Measurements from ENCODE around the gene SCFD1. TPM values are rescaled to one million over a fixed set of nuclear protein-coding genes. Genes with fewer than 3 reads are reported as not detected.

The SCFD1 gene
- total and polyA plus RNA-seq, 2 donors from 2014 or later, result 52.0 to 74.4 TPM

GRCh38 chr14:30610787-30611343 lies 11.3 kb upstream of the SCFD1 start:
- intact Hi-C loops (cut with DNase I), result no loop called here
- TF ChIP-seq CTCF (IDR thresholded peaks at IDR 0.05; ENCODE audit: borderline replicate concordance, extremely low read depth, insufficient read depth), result peak; percentile 22
- no peaks in the 10 kb centered on the region for H3K9me3 ChIP-seq (ENCODE audit: control insufficient read depth in 2 of 3, insufficient read depth in 1 of 3, low read length in 3 of 3)
- peaks cover 0 to 2% (median 0%) of the 10 kb centered on the region in 3 donors for H3K4me1 ChIP-seq (ENCODE audit: control insufficient read depth in 2 of 3, insufficient read depth in 2 of 3, low read depth in 1 of 3, low read length in 3 of 3)
- FAIRE-seq (no peak), DNase-seq (peak in 2 of 5 donors; percentile 14 to 39)
- H3K4me3 ChIP-seq (ENCODE audit: low read length in 3 of 3), result no peak overlapping the region
- H3K27ac ChIP-seq (ENCODE audit: low read depth in 2 of 2, low read length in 2 of 2), result no peak overlapping the region
- H3K27me3 ChIP-seq (ENCODE audit: control insufficient read depth, insufficient read depth, low read length), result no peaks in the 10 kb centered on the region
- no peak overlapping the region for H3K9ac ChIP-seq (ENCODE audit: low read length in 3 of 3)
- H3K36me3 ChIP-seq (ENCODE audit: control insufficient read depth in 2 of 3, insufficient read depth in 3 of 3, low read length in 3 of 3), result no peaks in the 10 kb centered on the region

- Histone ChIP-seq H3K4me1 (ENCODE audit: control insufficient read depth in 2 of 3, insufficient read depth in 2 of 3, low read depth in 1 of 3, low read length in 3 of 3) (peaks cover 0 to 2% (median 0%) of the 10 kb centered on the region in 3 donors), H3K9ac (ENCODE audit: low read length in 3 of 3) (no peak overlapping the region), H3K4me3 (ENCODE audit: low read length in 3 of 3) (no peak overlapping the region), H3K27ac (ENCODE audit: low read depth in 2 of 2, low read length in 2 of 2) (no peak overlapping the region), H3K36me3 (ENCODE audit: control insufficient read depth in 2 of 3, insufficient read depth in 3 of 3, low read length in 3 of 3) (no peaks in the 10 kb centered on the region), H3K27me3 (ENCODE audit: control insufficient read depth, insufficient read depth, low read length) (no peaks in the 10 kb centered on the region), H3K9me3 (ENCODE audit: control insufficient read depth in 2 of 3, insufficient read depth in 1 of 3, low read length in 3 of 3) (no peaks in the 10 kb centered on the region)
- no peak for FAIRE-seq
- intact Hi-C loops (cut with DNase I), result no loop called here
- no peak for DNase-seq
- TF ChIP-seq CTCF (IDR thresholded peaks at IDR 0.05; ENCODE audit: borderline replicate concordance, extremely low read depth, insufficient read depth), result no peak
Observed at GRCh38 chr14:30614155-30614554, 8.0 kb upstream of the SCFD1 start.

GRCh38 chr14:30620178-30620577 lies 1.9 kb upstream of the SCFD1 start:
- no peak for DNase-seq
- H3K9me3 ChIP-seq (ENCODE audit: control insufficient read depth in 2 of 3, insufficient read depth in 1 of 3, low read length in 3 of 3), result no peaks in the 10 kb centered on the region
- no peak overlapping the region for H3K4me3 ChIP-seq (ENCODE audit: low read length in 3 of 3)
- intact Hi-C loops (cut with DNase I), result no loop called here
- no peak for FAIRE-seq
- peaks cover 0 to 5% (median 5%) of the 10 kb centered on the region in 3 donors for H3K4me1 ChIP-seq (ENCODE audit: control insufficient read depth in 2 of 3, insufficient read depth in 2 of 3, low read depth in 1 of 3, low read length in 3 of 3)
- no peaks in the 10 kb centered on the region for H3K27me3 ChIP-seq (ENCODE audit: control insufficient read depth, insufficient read depth, low read length)
- H3K36me3 ChIP-seq (ENCODE audit: control insufficient read depth in 2 of 3, insufficient read depth in 3 of 3, low read length in 3 of 3), result no peaks in the 10 kb centered on the region
- H3K27ac ChIP-seq (ENCODE audit: low read depth in 2 of 2, low read length in 2 of 2), result no peak overlapping the region
- H3K9ac ChIP-seq (ENCODE audit: low read length in 3 of 3), result no peak overlapping the region
- TF ChIP-seq CTCF (IDR thresholded peaks at IDR 0.05; ENCODE audit: borderline replicate concordance, extremely low read depth, insufficient read depth), result no peak

All from kidney (tissue), 14 donors.